Measurements from ENCODE around the gene SPRR2B. TPM values are rescaled to one million over a fixed set of nuclear protein-coding genes. Genes with fewer than 3 reads are reported as not detected.
"Not testable (repeated sequence)": the region's sequence is repeated elsewhere in the genome, so short reads cannot be mapped to it uniquely, and the experiment has no call there.

The SPRR2B gene
- total RNA-seq, 1 donor from 2014 or later, result not detected

DNA sequence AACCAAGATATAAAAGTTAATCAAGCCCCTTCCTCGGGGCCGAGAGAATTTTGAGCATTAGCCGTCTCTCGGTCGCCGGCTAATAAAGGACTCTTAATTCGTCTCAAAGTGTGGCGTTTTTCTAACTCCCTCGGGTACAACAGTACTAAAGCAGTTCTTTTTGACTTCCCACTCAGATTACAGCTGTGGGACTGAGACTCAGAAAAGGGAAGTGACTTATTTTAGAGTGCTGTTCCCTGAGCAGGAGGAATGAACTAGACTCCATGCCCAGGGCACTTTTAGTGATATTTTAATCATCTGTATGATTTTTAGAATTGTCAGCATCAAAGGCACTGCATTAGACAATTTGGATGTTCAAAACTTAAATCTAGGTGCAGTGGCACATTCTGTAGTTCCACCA, 49.1 kb downstream of the SPRR2B start:
- DNase-seq; intact Hi-C loops (cut with micrococcal nuclease); H3K4me1 Mint-ChIP-seq; H3K9me3 Mint-ChIP-seq; H3K36me3 Mint-ChIP-seq (ENCODE audit: low read depth); H3K4me3 Mint-ChIP-seq; H3K27ac Mint-ChIP-seq: not testable (repeated sequence)
- peaks cover 12% of the 10 kb centered on the region for H3K27me3 Mint-ChIP-seq

DNA sequence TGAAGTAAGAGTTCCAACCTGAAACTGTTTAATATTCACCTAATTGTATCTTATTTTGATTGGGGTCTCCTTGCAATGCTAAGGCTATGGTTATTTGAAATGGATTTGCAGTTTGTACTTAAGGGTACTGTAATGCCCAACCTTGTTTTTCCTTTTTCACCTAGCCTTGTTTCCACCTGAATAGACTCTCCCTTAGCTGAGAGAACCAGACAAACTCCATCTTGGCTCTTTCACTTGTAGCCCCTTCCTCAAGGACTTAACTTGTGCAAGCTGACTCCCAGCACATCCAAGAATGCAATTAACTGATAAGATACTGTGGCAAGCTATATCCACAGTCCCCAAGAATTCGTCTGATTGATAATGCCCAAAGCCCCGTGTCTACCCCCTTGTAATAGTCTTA, 49.6 kb downstream of the SPRR2B start:
- H3K4me1 Mint-ChIP-seq; DNase-seq; H3K36me3 Mint-ChIP-seq (ENCODE audit: low read depth); H3K27ac Mint-ChIP-seq; H3K4me3 Mint-ChIP-seq; intact Hi-C loops (cut with micrococcal nuclease); H3K9me3 Mint-ChIP-seq: not testable (repeated sequence)
- H3K27me3 Mint-ChIP-seq, result peaks cover 12% of the 10 kb centered on the region

Other genes with a start within 250 kb of the SPRR2B start
- gene LCE1A, start 244.1 kb downstream of the SPRR2B start, total RNA-seq, result not detected in 2 replicates
- not detected in 2 replicates for gene LCE6A, start 228.8 kb downstream of the SPRR2B start, total RNA-seq
- gene LCE7A, start 211.6 kb downstream of the SPRR2B start, total RNA-seq, result not detected in 2 replicates
- not detected in 2 replicates for gene SMCP, start 193.3 kb downstream of the SPRR2B start, total RNA-seq
- gene IVL, start 163.1 kb downstream of the SPRR2B start, total RNA-seq, result not detected in 2 replicates
- not detected in 2 replicates for gene SPRR5, start 124.4 kb downstream of the SPRR2B start, total RNA-seq
- gene SPRR4, start 101.0 kb downstream of the SPRR2B start, total RNA-seq, result not detected in 2 replicates
- not detected in 2 replicates for gene SPRR1A, start 87.5 kb downstream of the SPRR2B start, total RNA-seq
- gene SPRR3, start 69.9 kb downstream of the SPRR2B start, total RNA-seq, result not detected in 2 replicates
- not detected in 2 replicates for gene SPRR1B, start 40.4 kb downstream of the SPRR2B start, total RNA-seq
- not detected in 2 replicates for gene SPRR2D, start 30.5 kb downstream of the SPRR2B start, total RNA-seq
- gene SPRR2A, start 14.1 kb downstream of the SPRR2B start, total RNA-seq, result not detected in 2 replicates
- not detected in 2 replicates for gene SPRR2E, start 22.9 kb upstream of the SPRR2B start, total RNA-seq
- gene SPRR2F, start 41.9 kb upstream of the SPRR2B start, total RNA-seq, result not detected in 2 replicates
- gene SPRR2G, start 79.3 kb upstream of the SPRR2B start, total RNA-seq, result not detected in 2 replicates
- gene LELP1, start 131.8 kb upstream of the SPRR2B start, total RNA-seq, result not detected in 2 replicates
- gene PRR9, start 146.0 kb upstream of the SPRR2B start, total RNA-seq, result not detected in 2 replicates
- not detected in 2 replicates for gene LORICRIN, start 188.1 kb upstream of the SPRR2B start, total RNA-seq
- gene PGLYRP3, start 241.3 kb upstream of the SPRR2B start, total RNA-seq, result not detected in 2 replicates